OCI-LY3 (cell line): ENCODE results near the gene PHF13.

Source experiments
- H2AFZ ChIP-seq: fragments of 200-600, 300-600 bp; shearing (Covaris generic); 2 replicates; pipeline ENCODE4 v1.6.0; 2014; ENCODE audit warnings: antibody characterized with exemption, low read depth, low read length
- H3K27ac ChIP-seq: fragments of 200-600, 300-600 bp; sonication (generic); 2 replicates; pipeline ENCODE4 v1.5.1; 2014; ENCODE audit warnings: mild to moderate bottlenecking, low read length, moderate library complexity, mixed read lengths
- H3K27me3 ChIP-seq: fragments of 200-600, 300-600 bp; sonication (generic); 2 replicates; pipeline ENCODE4 v1.6.1; 2014; ENCODE audit warnings: low read depth, low read length, mixed read lengths
- H3K36me3 ChIP-seq: fragments of 200-600, 300-600 bp; sonication (generic); replicated peaks from 2 replicates; pipeline ENCODE3; 2014; ENCODE audit warnings: low read depth, low read length, mixed read lengths
- H3K4me1 ChIP-seq: fragments of 300-600, 200-600 bp; sonication (generic); 2 replicates; pipeline ENCODE4 v1.6.1; 2014; ENCODE audit warnings: low read length, mixed read lengths
- H3K4me2 ChIP-seq: fragments of 200-600, 300-600 bp; sonication (generic); 2 replicates; pipeline ENCODE4 v1.6.1; 2014; ENCODE audit warnings: low read length, mixed read lengths
- H3K4me3 ChIP-seq: fragments of 300-600, 200-600 bp; sonication (generic); 2 replicates; pipeline ENCODE4 v1.5.1; 2014; ENCODE audit warnings: antibody characterized with exemption, mild to moderate bottlenecking, low read length, moderate library complexity
- H3K79me2 ChIP-seq: fragments of 300-600, 200-600 bp; shearing (Covaris generic); 2 replicates; pipeline ENCODE4 v1.6.1; 2014; ENCODE audit warnings: mild to moderate bottlenecking, low read length, mixed read lengths
- H3K9ac ChIP-seq: fragments of 300-600, 200-600 bp; shearing (Covaris generic); 2 replicates; pipeline ENCODE4 v1.6.0; 2014; ENCODE audit warnings: mild to moderate bottlenecking, low read length, moderate library complexity
- H3K9me3 ChIP-seq: fragments of 200-600, 300-600 bp; shearing (Covaris generic); 2 replicates; pipeline ENCODE4 v1.6.1; 2014; ENCODE audit warnings: low read length, mixed read lengths; ENCODE audit not compliant: insufficient read depth
- H4K20me1 ChIP-seq: fragments of 200-600, 300-600 bp; sonication (generic); 2 replicates; pipeline ENCODE4 v1.6.1; 2016; ENCODE audit warnings: low read length, mixed read lengths; ENCODE audit not compliant: insufficient read depth
- CTCF ChIP-seq: fragments of 200-600, 300-600 bp; sonication (generic); IDR thresholded peaks from 2 replicates; pipeline ENCODE4 v1.5.1; 2014; ENCODE audit warnings: antibody characterized with exemption, low read length, low read depth
- EZH2phosphoT487 ChIP-seq: fragments of 200-600 bp; shearing (Covaris generic); IDR thresholded peaks from 2 replicates; pipeline ENCODE4 v1.6.1; 2018; ENCODE audit warnings: antibody characterized with exemption, mixed run types, low read depth

The PHF13 gene

GRCh38 chr1:6587261-6588005, 26.1 kb upstream of the PHF13 start:
- H3K9ac ChIP-seq, result no peak overlapping the region
- H3K4me1 ChIP-seq, result no peaks in the 10 kb centered on the region
- H3K79me2 ChIP-seq, result no peaks in the 10 kb centered on the region
- no peak overlapping the region for H2AFZ ChIP-seq
- peaks cover 6% of the 10 kb centered on the region for H3K36me3 ChIP-seq
- no peaks in the 10 kb centered on the region for H4K20me1 ChIP-seq
- H3K9me3 ChIP-seq, result no peaks in the 10 kb centered on the region
- no peak overlapping the region for H3K4me3 ChIP-seq
- no peak overlapping the region for H3K4me2 ChIP-seq
- TF ChIP-seq EZH2phosphoT487 (no peak), CTCF (no peak)
- no peak overlapping the region for H3K27ac ChIP-seq
- no peaks in the 10 kb centered on the region for H3K27me3 ChIP-seq

GRCh38 chr1:6588128-6588892, 25.2 kb upstream of the PHF13 start:
- Histone ChIP-seq H2AFZ (no peak overlapping the region), H3K9ac (no peak overlapping the region), H3K79me2 (no peaks in the 10 kb centered on the region), H3K36me3 (peaks cover 6% of the 10 kb centered on the region), H3K9me3 (no peaks in the 10 kb centered on the region), H3K27ac (no peak overlapping the region), H3K27me3 (no peaks in the 10 kb centered on the region), H3K4me3 (no peak overlapping the region), H3K4me2 (no peak overlapping the region), H4K20me1 (no peaks in the 10 kb centered on the region), H3K4me1 (no peaks in the 10 kb centered on the region)
- TF ChIP-seq CTCF (no peak), EZH2phosphoT487 (no peak)

DNA sequence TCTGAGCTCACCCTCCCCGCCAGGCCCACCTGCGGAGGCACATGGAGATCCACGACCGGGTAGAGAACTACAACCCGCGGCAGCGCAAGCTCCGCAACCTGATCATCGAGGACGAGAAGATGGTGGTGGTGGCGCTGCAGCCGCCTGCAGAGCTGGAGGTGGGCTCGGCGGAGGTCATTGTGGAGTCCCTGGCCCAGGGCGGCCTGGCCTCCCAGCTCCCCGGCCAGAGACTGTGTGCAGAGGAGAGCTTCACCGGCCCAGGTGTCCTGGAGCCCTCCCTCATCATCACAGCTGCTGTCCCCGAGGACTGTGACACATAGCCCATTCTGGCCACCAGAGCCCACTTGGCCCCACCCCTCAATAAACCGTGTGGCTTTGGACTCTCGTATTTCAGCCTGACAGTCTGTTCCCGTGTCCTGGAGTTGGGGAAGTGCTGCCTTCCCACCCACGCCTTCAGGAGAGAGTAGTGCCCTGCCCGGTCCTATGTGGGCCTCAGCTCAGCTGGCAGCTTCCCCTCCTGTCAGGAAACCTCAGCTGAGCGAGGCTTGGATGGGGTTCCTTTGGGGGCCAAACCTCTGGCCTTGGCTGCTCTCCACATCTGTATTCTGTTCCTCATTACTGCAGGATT, 24.5 kb upstream of the PHF13 start:
- H3K9ac ChIP-seq, result no peak overlapping the region
- no peak overlapping the region for H3K4me2 ChIP-seq
- no peaks in the 10 kb centered on the region for H3K27me3 ChIP-seq
- H3K4me3 ChIP-seq, result no peak overlapping the region
- no peaks in the 10 kb centered on the region for H3K79me2 ChIP-seq
- H2AFZ ChIP-seq, result no peak overlapping the region
- no peaks in the 10 kb centered on the region for H3K4me1 ChIP-seq
- TF ChIP-seq CTCF, result no peak
- TF ChIP-seq EZH2phosphoT487, result no peak
- peaks cover 6% of the 10 kb centered on the region for H3K36me3 ChIP-seq
- no peaks in the 10 kb centered on the region for H4K20me1 ChIP-seq
- H3K27ac ChIP-seq, result no peak overlapping the region
- no peaks in the 10 kb centered on the region for H3K9me3 ChIP-seq

DNA sequence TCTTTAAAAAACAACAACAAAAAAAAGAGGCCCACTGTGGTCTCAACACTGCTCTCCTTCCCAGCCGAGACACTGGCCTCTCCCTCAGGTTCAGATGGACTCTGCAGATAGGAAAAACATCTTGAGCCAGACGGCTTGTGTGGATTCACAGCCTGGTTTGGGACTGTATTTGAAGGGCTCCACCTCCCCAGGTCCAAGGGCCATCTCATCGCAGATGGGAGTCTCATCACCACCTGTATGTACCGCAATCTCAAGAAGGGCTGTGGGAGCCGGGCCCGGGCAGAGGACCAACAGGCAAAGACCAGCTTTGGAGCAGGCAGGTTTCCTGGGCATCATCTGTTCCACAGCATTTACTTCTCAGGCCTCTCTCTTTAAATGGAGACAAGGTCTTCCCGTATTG, 23.5 kb upstream of the PHF13 start:
- Histone ChIP-seq H3K9me3 (no peaks in the 10 kb centered on the region), H3K79me2 (no peaks in the 10 kb centered on the region), H3K9ac (no peak overlapping the region), H3K27me3 (no peaks in the 10 kb centered on the region), H2AFZ (no peak overlapping the region), H4K20me1 (no peaks in the 10 kb centered on the region), H3K4me2 (no peak overlapping the region), H3K36me3 (peaks cover 6% of the 10 kb centered on the region), H3K4me1 (no peaks in the 10 kb centered on the region), H3K4me3 (no peak overlapping the region), H3K27ac (no peak overlapping the region)
- no peak for TF ChIP-seq EZH2phosphoT487
- no peak for TF ChIP-seq CTCF
